Measurements from ENCODE around the gene UBE2E3.
"Not testable (repeated sequence)": the region's sequence is repeated elsewhere in the genome, so short reads cannot be mapped to it uniquely, and the experiment has no call there.

UBE2E3 gene

GRCh38 chr2:180980106-180980942 is at the start of gene UBE2E3:
TSS of gene UBE2E3 (plus strand) at chr2:180980605. CDS start at chr2:180982043, 1,438 bp downstream.
- peak; percentile 84 to 90 for DNase-seq

- no peak for DNase-seq
These were observed 48.6 kb upstream of the UBE2E3 start for GRCh38 chr2:180931841-180932240.

- no peak for DNase-seq
These were observed 47.1 kb upstream of the UBE2E3 start for GRCh38 chr2:180933332-180933731.

GRCh38 chr2:180934911-180935310 is 45.5 kb upstream of the UBE2E3 start:
- DNase-seq: no peak

GRCh38 chr2:180937480-180937879 is 42.9 kb upstream of the UBE2E3 start:
- DNase-seq: not testable (repeated sequence)

- no peak for DNase-seq
These were observed 42.0 kb upstream of the UBE2E3 start for GRCh38 chr2:180938451-180938850.

- DNase-seq: no peak
These were observed 37.1 kb upstream of the UBE2E3 start for GRCh38 chr2:180943275-180943674.

- DNase-seq: no peak
These were observed 36.0 kb upstream of the UBE2E3 start for GRCh38 chr2:180944372-180944771.

GRCh38 chr2:180947208-180947689 is 33.2 kb upstream of the UBE2E3 start:
- DNase-seq: no peak

- DNase-seq: no peak
These were observed 30.5 kb upstream of the UBE2E3 start for GRCh38 chr2:180949896-180950295.

GRCh38 chr2:180952082-180952481 is 28.3 kb upstream of the UBE2E3 start:
- DNase-seq: no peak

- DNase-seq: no peak
These were observed 27.6 kb upstream of the UBE2E3 start for GRCh38 chr2:180952731-180953336.

GRCh38 chr2:180953550-180953949 is 26.9 kb upstream of the UBE2E3 start:
- no peak for DNase-seq

GRCh38 chr2:180955101-180955500 is 25.3 kb upstream of the UBE2E3 start:
- no peak for DNase-seq

GRCh38 chr2:180959787-180960186 is 20.6 kb upstream of the UBE2E3 start:
- no peak for DNase-seq

- no peak for DNase-seq
These were observed 19.4 kb upstream of the UBE2E3 start for GRCh38 chr2:180960982-180961381.

GRCh38 chr2:180962727-180963314 is 17.6 kb upstream of the UBE2E3 start:
- DNase-seq: no peak

GRCh38 chr2:180966378-180966777 is 14.0 kb upstream of the UBE2E3 start:
- DNase-seq: no peak

- no peak for DNase-seq
These were observed 11.3 kb upstream of the UBE2E3 start for GRCh38 chr2:180969124-180969523.

GRCh38 chr2:180970016-180970415 is 10.4 kb upstream of the UBE2E3 start:
- no peak for DNase-seq

GRCh38 chr2:180971811-180972210 is 8.6 kb upstream of the UBE2E3 start:
- DNase-seq: no peak

GRCh38 chr2:180975585-180975984 is 4.8 kb upstream of the UBE2E3 start:
- DNase-seq: no peak

GRCh38 chr2:180978903-180979748 is 1.3 kb upstream of the UBE2E3 start:
- no peak for DNase-seq
